Mesendoderm (in vitro differentiated cells): Measurements from ENCODE around the gene CEBPA.
"Not testable (repeated sequence)": the region's sequence is repeated elsewhere in the genome, so short reads cannot be mapped to it uniquely, and the experiment has no call there.

ENCODE experiments used
- DNase-seq: peaks from one replicate; pipeline ENCODE4 v3.0.0; 2013
- H2AK5ac ChIP-seq: 2 replicates; pipeline ENCODE4 v1.6.1; 2013; ENCODE audit warnings: low read length, inconsistent platforms
- H2BK120ac ChIP-seq: 2 replicates; pipeline ENCODE4 v1.6.1; 2013; ENCODE audit warnings: low read depth, mild to moderate bottlenecking, low read length, moderate library complexity, mixed read lengths
- H2BK15ac ChIP-seq: replicated peaks from 2 replicates; pipeline ENCODE4 v1.6.1; 2013; ENCODE audit warnings: low read depth, mild to moderate bottlenecking, moderate library complexity
- H2BK5ac ChIP-seq: 2 replicates; pipeline ENCODE4 v1.6.1; 2013; ENCODE audit warnings: low read length, inconsistent platforms
- H3K18ac ChIP-seq: 2 replicates; pipeline ENCODE4 v1.6.1; 2013; ENCODE audit warnings: mild to moderate bottlenecking, low read length, mixed read lengths
- H3K23ac ChIP-seq: one replicate; pipeline ENCODE4 v1.6.1; 2013; ENCODE audit warnings: low read length
- H3K27ac ChIP-seq: 2 replicates; pipeline ENCODE4 v1.5.1; 2013; ENCODE audit warnings: low read depth, mild to moderate bottlenecking, inconsistent platforms, low read length, moderate library complexity
- H3K27me3 ChIP-seq: 2 replicates; pipeline ENCODE4 v1.6.1; 2013; ENCODE audit warnings: low read length, control low read depth, mild to moderate bottlenecking, inconsistent platforms; ENCODE audit not compliant: insufficient read depth, poor library complexity
- H3K36me3 ChIP-seq: 2 replicates; pipeline ENCODE4 v1.6.1; 2013; ENCODE audit warnings: low read length, inconsistent platforms; ENCODE audit not compliant: control insufficient read depth, insufficient read depth
- H3K4ac ChIP-seq: one replicate; pipeline ENCODE4 v1.6.1; 2013; ENCODE audit warnings: low read depth, mild to moderate bottlenecking, low read length, moderate library complexity
- H3K4me1 ChIP-seq: 2 replicates; pipeline ENCODE4 v1.6.1; 2013; ENCODE audit warnings: low read depth, low read length, inconsistent platforms; ENCODE audit not compliant: control insufficient read depth
- H3K4me2 ChIP-seq: 2 replicates; pipeline ENCODE4 v1.6.1; 2013; ENCODE audit warnings: low read length
- H3K4me3 ChIP-seq: 2 replicates; pipeline ENCODE4 v1.5.1; 2013; ENCODE audit warnings: mild to moderate bottlenecking, low read length
- H3K56ac ChIP-seq: one replicate; pipeline ENCODE4 v1.6.1; 2013; ENCODE audit warnings: low read length
- H3K79me1 ChIP-seq: 2 replicates; pipeline ENCODE4 v1.6.1; 2013; ENCODE audit warnings: low read length, inconsistent platforms
- H3K79me2 ChIP-seq: 2 replicates; pipeline ENCODE4 v1.6.1; 2013; ENCODE audit warnings: mild to moderate bottlenecking, low read length; ENCODE audit not compliant: control insufficient read depth, insufficient read depth
- H3K9ac ChIP-seq: 2 replicates; pipeline ENCODE4 v1.6.1; 2013; ENCODE audit warnings: low read length, inconsistent platforms
- H4K5ac ChIP-seq: one replicate; pipeline ENCODE4 v1.6.1; 2013; ENCODE audit warnings: low read length
- H4K8ac ChIP-seq: one replicate; pipeline ENCODE4 v1.6.1; 2013; ENCODE audit warnings: low read depth, mild to moderate bottlenecking, control low read depth, low read length, moderate library complexity
- WGBS: extraction: QIAGEN DNeasy Blood & Tissue Kit; methylation state at CpG from one replicate; pipeline ENCODE4 v1.1.7; 2013; ENCODE audit warnings: low lambda C conversion rate, missing lambda C conversion rate; ENCODE audit not compliant: insufficient coverage; ENCODE audit errors: extremely low coverage; 5-methylcytosine and 5-hydroxymethylcytosine counted together

CEBPA gene

GRCh38 chr19:33320636-33321035, 18.3 kb upstream of the CEBPA start:
- Histone ChIP-seq H3K56ac (no peak overlapping the region), H3K4me1 (no peaks in the 10 kb centered on the region), H3K23ac (no peak overlapping the region), H3K18ac (no peak overlapping the region), H3K4me2 (no peak overlapping the region), H3K4me3 (no peak overlapping the region), H2BK15ac (no peak overlapping the region), H3K9ac (no peak overlapping the region), H4K5ac (no peak overlapping the region), H3K4ac (no peak overlapping the region), H3K79me1 (no peaks in the 10 kb centered on the region), H3K79me2 (no peaks in the 10 kb centered on the region), H3K27ac (no peak overlapping the region), H2AK5ac (no peak overlapping the region), H2BK120ac (no peak overlapping the region), H4K8ac (no peak overlapping the region), H3K36me3 (no peaks in the 10 kb centered on the region), H3K27me3 (no peaks in the 10 kb centered on the region), H2BK5ac (no peak overlapping the region)
- no peak for DNase-seq
- WGBS, result no CpG with 5 or more reads among the region's 1 CpG

DNA sequence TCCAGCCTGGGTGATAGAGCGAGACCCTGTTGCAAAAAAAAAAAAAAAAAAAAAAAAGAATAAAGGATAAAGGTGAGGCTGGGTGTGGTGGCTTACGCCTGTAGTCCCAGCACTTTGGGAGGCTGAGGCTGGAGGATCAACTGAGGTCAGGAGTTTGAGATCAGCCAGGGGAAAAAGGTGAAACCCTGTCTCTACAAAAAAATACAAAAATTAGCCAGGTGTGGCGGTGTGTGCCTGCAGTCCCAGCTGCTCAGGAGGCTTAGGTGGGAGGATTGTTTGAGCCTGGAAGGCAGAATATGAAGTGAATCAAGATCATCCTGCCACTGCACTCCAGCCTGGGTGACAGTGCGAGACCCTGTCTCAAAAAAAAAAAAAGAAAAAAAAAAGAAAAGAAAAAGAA, 15.7 kb upstream of the CEBPA start:
- DNase-seq, H3K27ac ChIP-seq, H2AK5ac ChIP-seq, H4K5ac ChIP-seq, H2BK120ac ChIP-seq, H3K4me3 ChIP-seq, H3K4ac ChIP-seq, H3K79me1 ChIP-seq, H3K56ac ChIP-seq, H3K9ac ChIP-seq, H3K79me2 ChIP-seq, H3K18ac ChIP-seq, H2BK15ac ChIP-seq, H3K4me1 ChIP-seq, H3K36me3 ChIP-seq, H3K23ac ChIP-seq, H3K27me3 ChIP-seq, H2BK5ac ChIP-seq, H4K8ac ChIP-seq, H3K4me2 ChIP-seq: not testable (repeated sequence)
- WGBS, result no CpG with 5 or more reads among the region's 4 CpGs

GRCh38 chr19:33317517-33317916, 15.2 kb upstream of the CEBPA start:
- WGBS, result no CpG with 5 or more reads among the region's 5 CpGs
- Histone ChIP-seq H3K79me2 (no peaks in the 10 kb centered on the region), H3K4me3 (no peak overlapping the region), H3K27ac (no peak overlapping the region), H4K5ac (no peak overlapping the region), H3K27me3 (no peaks in the 10 kb centered on the region), H3K79me1 (no peaks in the 10 kb centered on the region), H2AK5ac (no peak overlapping the region), H2BK5ac (no peak overlapping the region), H3K9ac (no peak overlapping the region), H3K4me2 (no peak overlapping the region), H3K4me1 (no peaks in the 10 kb centered on the region), H2BK15ac (no peak overlapping the region), H3K23ac (no peak overlapping the region), H3K36me3 (no peaks in the 10 kb centered on the region), H4K8ac (no peak overlapping the region), H3K56ac (no peak overlapping the region), H2BK120ac (no peak overlapping the region), H3K4ac (no peak overlapping the region), H3K18ac (no peak overlapping the region)
- DNase-seq, result no peak

- no peak overlapping the region for H3K27ac ChIP-seq
- H3K18ac ChIP-seq, result no peak overlapping the region
- no peak overlapping the region for H4K8ac ChIP-seq
- H2BK15ac ChIP-seq, result no peak overlapping the region
- no peak overlapping the region for H3K56ac ChIP-seq
- no peak overlapping the region for H3K9ac ChIP-seq
- DNase-seq, result no peak
- no peaks in the 10 kb centered on the region for H3K27me3 ChIP-seq
- no peak overlapping the region for H2BK5ac ChIP-seq
- no peak overlapping the region for H3K4me3 ChIP-seq
- H3K23ac ChIP-seq, result no peak overlapping the region
- no peak overlapping the region for H3K4me2 ChIP-seq
- no peaks in the 10 kb centered on the region for H3K4me1 ChIP-seq
- no peak overlapping the region for H4K5ac ChIP-seq
- H2AK5ac ChIP-seq, result no peak overlapping the region
- no CpG with 5 or more reads among the region's 9 CpGs for WGBS
- H3K79me1 ChIP-seq, result no peaks in the 10 kb centered on the region
- H3K4ac ChIP-seq, result no peak overlapping the region
- no peaks in the 10 kb centered on the region for H3K36me3 ChIP-seq
- H3K79me2 ChIP-seq, result no peaks in the 10 kb centered on the region
- H2BK120ac ChIP-seq, result no peak overlapping the region
Observed at GRCh38 chr19:33316541-33317264, 14.4 kb upstream of the CEBPA start.

DNA sequence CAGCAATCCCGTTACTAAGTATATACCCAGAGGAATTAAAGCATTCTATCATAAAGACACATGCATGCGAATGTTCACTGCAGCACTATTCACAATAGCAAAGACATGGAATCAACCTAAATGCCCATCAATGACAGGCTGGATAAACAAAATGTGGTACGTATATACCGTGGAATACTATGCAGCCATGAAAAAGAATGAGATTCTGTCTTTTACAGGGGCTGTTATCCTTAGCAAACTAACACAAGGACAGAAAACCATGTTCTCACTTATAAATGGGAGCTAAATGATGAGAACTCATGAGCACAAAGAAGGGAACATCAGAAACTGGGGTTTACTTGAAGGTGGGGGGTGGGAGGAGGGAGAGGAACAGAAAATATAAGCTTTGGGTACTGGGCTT, 10.5 kb upstream of the CEBPA start:
- H3K9ac ChIP-seq, H3K36me3 ChIP-seq, H2BK15ac ChIP-seq, H3K79me1 ChIP-seq, H3K4ac ChIP-seq, H4K8ac ChIP-seq, DNase-seq, H3K27me3 ChIP-seq, H3K56ac ChIP-seq, H3K18ac ChIP-seq, H2BK5ac ChIP-seq, H4K5ac ChIP-seq, H3K4me1 ChIP-seq, H2AK5ac ChIP-seq, H3K27ac ChIP-seq, H3K79me2 ChIP-seq, H3K4me3 ChIP-seq, H3K23ac ChIP-seq, H2BK120ac ChIP-seq, H3K4me2 ChIP-seq: not testable (repeated sequence)
- no CpG with 5 or more reads among the region's 4 CpGs for WGBS

- Histone ChIP-seq H3K18ac (no peak overlapping the region), H3K56ac (no peak overlapping the region), H3K79me2 (no peaks in the 10 kb centered on the region), H3K4me1 (no peaks in the 10 kb centered on the region), H4K8ac (no peak overlapping the region), H2AK5ac (no peak overlapping the region), H3K79me1 (no peaks in the 10 kb centered on the region), H2BK15ac (no peak overlapping the region), H3K27me3 (no peaks in the 10 kb centered on the region), H3K27ac (no peak overlapping the region), H3K9ac (no peak overlapping the region), H3K23ac (no peak overlapping the region), H3K4me2 (no peak overlapping the region), H3K36me3 (no peaks in the 10 kb centered on the region), H3K4ac (no peak overlapping the region), H3K4me3 (no peak overlapping the region), H2BK5ac (no peak overlapping the region), H2BK120ac (no peak overlapping the region), H4K5ac (no peak overlapping the region)
- WGBS, result no CpG with 5 or more reads among the region's 6 CpGs
- no peak for DNase-seq
Observed at GRCh38 chr19:33312065-33312464, 9.7 kb upstream of the CEBPA start.
